ENCODE data around the gene SLC25A21. TPM values are rescaled to one million over a fixed set of nuclear protein-coding genes. Genes with fewer than 3 reads are reported as not detected.

The SLC25A21 gene
- polyA plus RNA-seq, 2 of the 4 experiments (the other 2 are of a cell fraction) = 0.68 to 1.4 TPM

GRCh38 chr14:37198907-37199306, 26.5 kb upstream of the SLC25A21 start:
- FAIRE-seq (no peak), ATAC-seq (no peak), DNase-seq (ENCODE audit: low read depth in 1 of 2, low spot score in 1 of 2) (no peak)
- no peaks in the 10 kb centered on the region for H3K9me3 ChIP-seq
- TF ChIP-seq, protein P1, sequence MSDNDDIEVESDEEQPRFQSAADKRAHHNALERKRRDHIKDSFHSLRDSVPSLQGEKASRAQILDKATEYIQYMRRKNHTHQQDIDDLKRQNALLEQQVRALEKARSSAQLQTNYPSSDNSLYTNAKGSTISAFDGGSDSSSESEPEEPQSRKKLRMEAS (IDR thresholded peaks at IDR 0.05) = no peak
- TF ChIP-seq BHLHE40 (IDR thresholded peaks at IDR 0.05; ENCODE audit: low read depth, low read length) (no peak), ZSCAN20 (CRISPR knock-in tag; IDR thresholded peaks at IDR 0.05) (no peak), ATOH8 (CRISPR knock-in tag; IDR thresholded peaks at IDR 0.05; ENCODE audit: low read depth) (no peak), ZNF302 (CRISPR knock-in tag; IDR thresholded peaks at IDR 0.05) (no peak), HMGXB4 (CRISPR knock-in tag; IDR thresholded peaks at IDR 0.05; ENCODE audit: borderline replicate concordance) (no peak), KDM1A (IDR thresholded peaks at IDR 0.05; ENCODE audit: low read depth) (no peak), EHF (CRISPR knock-in tag; IDR thresholded peaks at IDR 0.05) (no peak), KDM5A (IDR thresholded peaks at IDR 0.05) (no peak), HEYL (CRISPR knock-in tag; IDR thresholded peaks at IDR 0.05) (no peak), ESRRA (IDR thresholded peaks at IDR 0.05; ENCODE audit: borderline replicate concordance, low read length) (no peak), MYC (IDR thresholded peaks at IDR 0.05; ENCODE audit: borderline replicate concordance, low read length) (no peak), HOXB5 (CRISPR knock-in tag; IDR thresholded peaks at IDR 0.05) (no peak), EP300 (IDR thresholded peaks at IDR 0.05) (no peak), ZFP36 (IDR thresholded peaks at IDR 0.05; ENCODE audit: borderline replicate concordance, partially characterized antibody) (no peak), RCOR1 (IDR thresholded peaks at IDR 0.05; ENCODE audit: low read depth, low read length) (no peak), CTCF (IDR thresholded peaks at IDR 0.05) (no peak), CBX8 (IDR thresholded peaks at IDR 0.05) (no peak), TFCP2L1 (CRISPR knock-in tag; IDR thresholded peaks at IDR 0.05) (no peak)
- H3K27ac ChIP-seq = no peak overlapping the region
- ChIA-PET POLR2A (interaction anchor here (2.2 kb wide), 1 partner anchor 27 kb away, joined by 20 read pairs; the partner anchor contains the start of gene SLC25A21), CTCF (interaction anchor here (0.9 to 3.7 kb wide), 3 partner anchors 27 to 49 kb away, joined by 4 to 12 read pairs (median 5); partner anchors contain the start of gene SLC25A21)
- peaks cover 14% of the 10 kb centered on the region; the same call in 2 of the 3 replicates for H3K4me1 ChIP-seq
- H3K4me2 ChIP-seq = peak overlapping the region; percentile 86
- 84% methylated on average over 5 of the region's 5 CpGs for WGBS (ENCODE audit: missing lambda C conversion rate)
- peak overlapping the region; percentile 64; the same call in 1 of the 3 replicates for H3K4me3 ChIP-seq

DNA sequence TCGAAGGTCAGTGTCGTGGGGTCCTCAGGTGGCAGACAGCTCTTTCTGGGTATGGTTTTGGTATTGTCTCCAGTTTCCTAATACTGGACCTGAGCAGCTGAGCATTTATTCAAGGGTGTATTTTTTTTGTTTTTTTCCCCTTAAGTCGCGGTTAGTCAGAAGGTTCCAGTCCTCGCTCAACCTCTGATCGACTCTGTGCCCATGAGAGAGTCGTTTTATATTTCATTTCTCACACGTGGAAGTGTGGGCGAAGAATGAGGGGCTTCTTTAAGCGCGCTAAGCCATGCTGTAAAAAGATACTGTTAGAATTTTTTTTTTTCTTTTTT, 25.8 kb upstream of the SLC25A21 start:
- ATAC-seq (no peak), DNase-seq (ENCODE audit: low read depth in 1 of 2, low spot score in 1 of 2) (no peak), FAIRE-seq (no peak)
- 1% methylated on average over 11 of the region's 11 CpGs for WGBS (ENCODE audit: missing lambda C conversion rate)
- Histone ChIP-seq H3K9me3 (no peaks in the 10 kb centered on the region), H3K4me1 (peaks cover 14% of the 10 kb centered on the region; the same call in 2 of the 3 replicates), H3K4me3 (peak overlapping the region; percentile 64), H3K27ac (peak overlapping the region; percentile 85 to 91), H3K4me2 (peak overlapping the region; percentile 86)
- POLR2A ChIA-PET = interaction anchor here (0.6 to 2.2 kb wide), 5 partner anchors 26 to 1372 kb away, joined by 3 to 20 read pairs (median 4); partner anchors contain the start of genes BRMS1L and SLC25A21
- TF ChIP-seq RCOR1 (IDR thresholded peaks at IDR 0.05; ENCODE audit: low read depth, low read length) (no peak), KDM5A (IDR thresholded peaks at IDR 0.05) (peak; percentile 69), SMC3 (IDR thresholded peaks at IDR 0.05) (peak; percentile 31; the same call in 1 of the 3 replicates)
- CTCF ChIA-PET = interaction anchor here (0.6 to 3.7 kb wide), 7 partner anchors 11 to 777 kb away, joined by 3 to 12 read pairs (median 4); partner anchors contain the start of genes SLC25A21 and TTC6
